Measurements from ENCODE around the gene PEPD. TPM values are rescaled to one million over a fixed set of nuclear protein-coding genes. Genes with fewer than 3 reads are reported as not detected.

PEPD gene
- total and polyA plus RNA-seq, 10 of the 15 experiments (the other 5 are each of a cell fraction or from before 2014, with no cell fraction given), result 1.4 to 52.0 (median 20.2) TPM

DNA sequence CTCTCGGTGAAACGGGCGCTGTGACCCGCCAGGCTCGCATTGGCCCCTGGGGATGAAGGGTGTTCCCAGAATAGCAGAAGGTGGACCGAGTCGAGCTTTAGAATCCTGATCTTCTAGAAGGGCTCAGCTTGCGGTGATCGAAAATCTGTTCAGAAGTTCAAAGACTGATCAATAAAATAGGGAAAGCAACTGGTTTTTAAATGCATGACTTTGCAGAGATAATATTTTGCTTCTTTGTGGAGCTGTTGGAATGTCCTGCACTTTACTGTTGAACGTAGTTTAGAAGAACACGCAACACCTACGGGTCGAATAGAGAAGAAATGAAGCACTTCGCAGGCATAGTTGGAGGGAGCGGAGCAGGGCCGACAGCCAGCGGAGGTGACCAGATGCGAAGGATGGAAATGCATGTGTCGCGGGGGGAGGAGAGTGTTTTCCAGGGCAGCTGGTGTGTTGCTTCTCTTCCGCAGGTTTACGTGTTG, 147.3 kb downstream of the PEPD start (continued):
- no peak for TF ChIP-seq ZBTB4 (CRISPR knock-in tag; IDR thresholded peaks at IDR 0.05)
- TF ChIP-seq SREBF1 (IDR thresholded peaks at IDR 0.05; ENCODE audit: low read length), result no peak
- TF ChIP-seq ZNF24 (IDR thresholded peaks at IDR 0.05), result 0 out of 2 replicates have a peak, but pooled peaks have one; percentile 24
- TF ChIP-seq BCL3 (IDR thresholded peaks at IDR 0.05; ENCODE audit: borderline replicate concordance, insufficient read depth, low read depth, low read length, poor library complexity, severe bottlenecking), result no peak
- TF ChIP-seq FOXK2 (IDR thresholded peaks at IDR 0.05), result no peak
- no peak for TF ChIP-seq SRF (IDR thresholded peaks at IDR 0.05; ENCODE audit: low read depth in 2 of 2, low read length in 2 of 2)
- TF ChIP-seq, protein P1, sequence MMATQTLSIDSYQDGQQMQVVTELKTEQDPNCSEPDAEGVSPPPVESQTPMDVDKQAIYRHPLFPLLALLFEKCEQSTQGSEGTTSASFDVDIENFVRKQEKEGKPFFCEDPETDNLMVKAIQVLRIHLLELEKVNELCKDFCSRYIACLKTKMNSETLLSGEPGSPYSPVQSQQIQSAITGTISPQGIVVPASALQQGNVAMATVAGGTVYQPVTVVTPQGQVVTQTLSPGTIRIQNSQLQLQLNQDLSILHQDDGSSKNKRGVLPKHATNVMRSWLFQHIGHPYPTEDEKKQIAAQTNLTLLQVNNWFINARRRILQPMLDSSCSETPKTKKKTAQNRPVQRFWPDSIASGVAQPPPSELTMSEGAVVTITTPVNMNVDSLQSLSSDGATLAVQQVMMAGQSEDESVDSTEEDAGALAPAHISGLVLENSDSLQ (IDR thresholded peaks at IDR 0.05), result 0 out of 2 replicates have a peak, but pooled peaks have one; percentile 7
- no peak for TF ChIP-seq HSF1 (IDR thresholded peaks at IDR 0.05; ENCODE audit: low read depth, low read length)
- TF ChIP-seq RB1 (IDR thresholded peaks at IDR 0.05; ENCODE audit: borderline replicate concordance), result no peak
- TF ChIP-seq, protein P2, sequence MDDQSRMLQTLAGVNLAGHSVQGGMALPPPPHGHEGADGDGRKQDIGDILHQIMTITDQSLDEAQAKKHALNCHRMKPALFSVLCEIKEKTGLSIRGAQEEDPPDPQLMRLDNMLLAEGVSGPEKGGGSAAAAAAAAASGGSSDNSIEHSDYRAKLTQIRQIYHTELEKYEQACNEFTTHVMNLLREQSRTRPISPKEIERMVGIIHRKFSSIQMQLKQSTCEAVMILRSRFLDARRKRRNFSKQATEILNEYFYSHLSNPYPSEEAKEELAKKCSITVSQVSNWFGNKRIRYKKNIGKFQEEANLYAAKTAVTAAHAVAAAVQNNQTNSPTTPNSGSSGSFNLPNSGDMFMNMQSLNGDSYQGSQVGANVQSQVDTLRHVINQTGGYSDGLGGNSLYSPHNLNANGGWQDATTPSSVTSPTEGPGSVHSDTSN (IDR thresholded peaks at IDR 0.05; ENCODE audit: insufficient replicate concordance, low read depth, low read length), result no peak
- TF ChIP-seq, protein P3, sequence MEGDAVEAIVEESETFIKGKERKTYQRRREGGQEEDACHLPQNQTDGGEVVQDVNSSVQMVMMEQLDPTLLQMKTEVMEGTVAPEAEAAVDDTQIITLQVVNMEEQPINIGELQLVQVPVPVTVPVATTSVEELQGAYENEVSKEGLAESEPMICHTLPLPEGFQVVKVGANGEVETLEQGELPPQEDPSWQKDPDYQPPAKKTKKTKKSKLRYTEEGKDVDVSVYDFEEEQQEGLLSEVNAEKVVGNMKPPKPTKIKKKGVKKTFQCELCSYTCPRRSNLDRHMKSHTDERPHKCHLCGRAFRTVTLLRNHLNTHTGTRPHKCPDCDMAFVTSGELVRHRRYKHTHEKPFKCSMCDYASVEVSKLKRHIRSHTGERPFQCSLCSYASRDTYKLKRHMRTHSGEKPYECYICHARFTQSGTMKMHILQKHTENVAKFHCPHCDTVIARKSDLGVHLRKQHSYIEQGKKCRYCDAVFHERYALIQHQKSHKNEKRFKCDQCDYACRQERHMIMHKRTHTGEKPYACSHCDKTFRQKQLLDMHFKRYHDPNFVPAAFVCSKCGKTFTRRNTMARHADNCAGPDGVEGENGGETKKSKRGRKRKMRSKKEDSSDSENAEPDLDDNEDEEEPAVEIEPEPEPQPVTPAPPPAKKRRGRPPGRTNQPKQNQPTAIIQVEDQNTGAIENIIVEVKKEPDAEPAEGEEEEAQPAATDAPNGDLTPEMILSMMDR (IDR thresholded peaks at IDR 0.05 in 2 of 3, conservative IDR thresholded peaks at IDR 0.05 in 1 of 3; ENCODE audit: control insufficient read depth in 2 of 3, extremely low read depth in 1 of 3, insufficient read depth in 1 of 3, low read depth in 3 of 3, low read length in 3 of 3), result peak in 1 of 3 experiments; percentile 24; a peak in 1 of 6 replicates
